HEK293 (cell line): ENCODE measurements around the gene EVI5.
"Not testable (repeated sequence)": the region's sequence is repeated elsewhere in the genome, so short reads cannot be mapped to it uniquely, and the experiment has no call there.

Experiments used
- CTCF ChIA-PET: fragments of 350-600 bp; formaldehyde crosslinking; extraction: SDS; loops from one replicate; lab custom pipeline; 2021; ENCODE audit warnings: antibody characterized with exemption; lab: Yijun Ruan, JAX
- POLR2A ChIA-PET: fragments of 300-600 bp; formaldehyde crosslinking; extraction: SDS; loops from one replicate; lab custom pipeline; 2020; ENCODE audit warnings: antibody characterized with exemption, inconsistent platforms; lab: Yijun Ruan, JAX
- H3K27ac ChIP-seq: fragments of 200-500 bp; sonication (Bioruptor generic); 2 replicates; pipeline ENCODE4 v1.5.1; 2014; ENCODE audit warnings: low read depth, low read length, control low read depth, inconsistent platforms; ENCODE audit errors: extremely low read depth
- H3K36me3 ChIP-seq, 2 experiments: fragments of 200-500 bp in 1 of 2; sonication (Bioruptor generic) in 1 of 2; 1 replicate in 1 of 2; 2 replicates in 1 of 2; pipeline ENCODE4 v1.5.1; 2014 to 2017; ENCODE audit warnings: inconsistent platforms in 2 of 2, low read length in 2 of 2; ENCODE audit not compliant: control insufficient read depth in 2 of 2, insufficient read depth in 1 of 2
- H3K4me1 ChIP-seq: fragments of 200-500 bp; sonication (Bioruptor generic); 2 replicates; pipeline ENCODE4 v1.5.1; 2014; ENCODE audit warnings: mild to moderate bottlenecking, low read length, inconsistent platforms; ENCODE audit not compliant: control insufficient read depth, insufficient read depth
- H3K4me3 ChIP-seq: 2 replicates; pipeline ENCODE4 v1.5.1; 2011; ENCODE audit warnings: low read depth, mild to moderate bottlenecking, control low read depth, low read length, moderate library complexity
- H3K9me3 ChIP-seq: fragments of 200-500 bp; sonication (Bioruptor generic); 2 replicates; pipeline ENCODE4 v1.5.1; 2014; ENCODE audit warnings: low read depth, low read length, inconsistent platforms; ENCODE audit not compliant: control insufficient read depth, insufficient read depth
- KLF9 ChIP-seq: fragments of 450-650 bp; formaldehyde crosslinking; IDR thresholded peaks from 2 replicates; pipeline ENCODE4 v1.5.1; 2016; ENCODE audit warnings: missing biosample characterization, missing genetic modification characterization, low read depth
- MZF1 ChIP-seq: fragments of 450-650 bp; formaldehyde crosslinking; IDR thresholded peaks from 2 replicates; pipeline ENCODE4 v1.5.1; 2017; ENCODE audit warnings: missing biosample characterization, missing genetic modification characterization, borderline replicate concordance
- SP7 ChIP-seq: fragments of 450-650 bp; formaldehyde crosslinking; IDR thresholded peaks from 2 replicates; pipeline ENCODE4 v1.5.1; 2016; ENCODE audit warnings: missing biosample characterization, missing genetic modification characterization
- YY2 ChIP-seq: fragments of 450-650 bp; formaldehyde crosslinking; IDR thresholded peaks from 2 replicates; pipeline ENCODE4 v1.5.1; 2016; ENCODE audit warnings: missing biosample characterization, missing genetic modification characterization
- ZBTB21 ChIP-seq: fragments of 450-650 bp; formaldehyde crosslinking; IDR thresholded peaks from 2 replicates; pipeline ENCODE4 v1.5.1; 2017; ENCODE audit warnings: missing biosample characterization, missing genetic modification characterization
- ZBTB6 ChIP-seq: fragments of 450-650 bp; formaldehyde crosslinking; IDR thresholded peaks from 2 replicates; pipeline ENCODE4 v1.5.1; 2017; ENCODE audit warnings: missing biosample characterization, missing genetic modification characterization
- ZBTB7A ChIP-seq: fragments of 450-650 bp; formaldehyde crosslinking; IDR thresholded peaks from 2 replicates; pipeline ENCODE4 v1.5.1; 2016; ENCODE audit warnings: low read depth, missing biosample characterization, missing genetic modification characterization
- ZNF10 ChIP-seq: fragments of 450-650 bp; formaldehyde crosslinking; IDR thresholded peaks from 2 replicates; pipeline ENCODE4 v1.5.1; 2017; ENCODE audit warnings: missing biosample characterization, missing genetic modification characterization
- ZNF138 ChIP-seq: fragments of 450-650 bp; formaldehyde crosslinking; IDR thresholded peaks from 2 replicates; pipeline ENCODE4 v1.5.1; 2016; ENCODE audit warnings: missing biosample characterization, missing genetic modification characterization, borderline replicate concordance
- ZNF2 ChIP-seq: fragments of 450-650 bp; formaldehyde crosslinking; IDR thresholded peaks from 2 replicates; pipeline ENCODE4 v1.5.1; 2016; ENCODE audit warnings: missing biosample characterization, missing genetic modification characterization
- ZNF23 ChIP-seq: fragments of 450-650 bp; formaldehyde crosslinking; IDR thresholded peaks from 2 replicates; pipeline ENCODE4 v1.5.1; 2016; ENCODE audit warnings: missing biosample characterization, missing genetic modification characterization, borderline replicate concordance
- ZNF350 ChIP-seq: fragments of 450-650 bp; formaldehyde crosslinking; IDR thresholded peaks from 2 replicates; pipeline ENCODE4 v1.5.0; 2017; ENCODE audit warnings: missing biosample characterization, mild to moderate bottlenecking, missing genetic modification characterization
- ZNF37A ChIP-seq: fragments of 450-650 bp; IDR thresholded peaks from 2 replicates; pipeline ENCODE4 v1.5.1; 2018; ENCODE audit warnings: missing biosample characterization, missing genetic modification characterization
- ZNF423 ChIP-seq: fragments of 450-650 bp; formaldehyde crosslinking; IDR thresholded peaks from 2 replicates; pipeline ENCODE4 v1.5.1; 2016; ENCODE audit warnings: missing biosample characterization, missing genetic modification characterization
- ZNF433 ChIP-seq: fragments of 450-650 bp; formaldehyde crosslinking; IDR thresholded peaks from 2 replicates; pipeline ENCODE4 v1.5.1; 2016; ENCODE audit warnings: missing biosample characterization, missing genetic modification characterization, low read depth
- ZNF473 ChIP-seq: fragments of 450-650 bp; formaldehyde crosslinking; IDR thresholded peaks from 2 replicates; pipeline ENCODE4 v1.5.1; 2017; ENCODE audit warnings: missing biosample characterization, missing genetic modification characterization
- ZNF529 ChIP-seq: fragments of 450-650 bp; formaldehyde crosslinking; IDR thresholded peaks from 2 replicates; pipeline ENCODE4 v1.5.1; 2017; ENCODE audit warnings: missing genetic modification characterization, missing biosample characterization; ENCODE audit not compliant: insufficient replicate concordance
- ZNF548 ChIP-seq: fragments of 450-650 bp; formaldehyde crosslinking; IDR thresholded peaks from 2 replicates; pipeline ENCODE4 v1.5.1; 2016; ENCODE audit warnings: missing biosample characterization, missing genetic modification characterization
- ZNF645 ChIP-seq: fragments of 450-650 bp; formaldehyde crosslinking; IDR thresholded peaks from 2 replicates; pipeline ENCODE4; 2016; ENCODE audit warnings: missing biosample characterization, missing genetic modification characterization
- ZNF785 ChIP-seq: fragments of 450-650 bp; formaldehyde crosslinking; IDR thresholded peaks from 2 replicates; pipeline ENCODE4 v1.5.1; 2016; ENCODE audit warnings: missing biosample characterization, missing genetic modification characterization
- ZNF843 ChIP-seq: fragments of 450-650 bp; formaldehyde crosslinking; IDR thresholded peaks from 2 replicates; pipeline ENCODE4 v1.5.1; 2016; ENCODE audit warnings: missing biosample characterization, missing genetic modification characterization
- ZXDB ChIP-seq: fragments of 450-650 bp; formaldehyde crosslinking; IDR thresholded peaks from 2 replicates; pipeline ENCODE4 v1.5.1; 2016; ENCODE audit warnings: missing biosample characterization, missing genetic modification characterization
- TF ChIP-seq, protein P1 (sequence below): sonication (generic); formaldehyde crosslinking; IDR thresholded peaks from 2 replicates; pipeline ENCODE4 v1.8.1; 2022; ENCODE audit warnings: mild to moderate bottlenecking, moderate library complexity, missing genetic modification reagents
- TF ChIP-seq, protein P2 (sequence below): fragments of 450-650 bp; formaldehyde crosslinking; IDR thresholded peaks from 2 replicates; pipeline ENCODE4 v1.5.1; 2017; ENCODE audit warnings: missing biosample characterization, missing genetic modification characterization
- TF ChIP-seq, protein P3 (sequence below): fragments of 450-650 bp; formaldehyde crosslinking; IDR thresholded peaks from 2 replicates; pipeline ENCODE4 v1.5.1; 2016; ENCODE audit warnings: missing biosample characterization, missing genetic modification characterization

EVI5 gene

DNA sequence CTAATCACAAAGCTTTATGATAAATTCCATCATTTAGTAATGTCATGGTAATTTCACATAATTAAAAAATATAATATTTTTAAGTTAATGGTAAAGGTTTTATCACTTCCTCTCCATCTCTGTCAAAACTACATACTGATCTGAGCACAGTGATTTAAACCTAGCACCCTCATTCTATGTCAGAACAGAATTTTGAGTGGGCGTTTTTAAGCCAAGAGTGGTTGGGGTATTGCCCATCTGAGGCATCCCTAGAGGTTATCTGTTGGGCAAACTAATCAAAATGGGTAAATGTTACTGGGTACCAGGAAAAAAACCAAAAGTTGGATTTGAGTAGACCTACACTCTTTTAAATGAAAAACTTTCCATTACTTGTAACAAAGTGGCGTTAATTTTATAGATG is 197.5 kb downstream of the EVI5 start:
- Histone ChIP-seq H3K9me3 (no peaks in the 10 kb centered on the region), H3K4me3 (no peak overlapping the region), H3K4me1 (no peaks in the 10 kb centered on the region), H3K27ac (no peak overlapping the region), H3K36me3 (no peaks in the 10 kb centered on the region)
- CTCF ChIA-PET = no interaction called here
- TF ChIP-seq ZBTB21 (tag by site-specific recombination) = no peak
- no peak for TF ChIP-seq ZXDB (tag by site-specific recombination)
- TF ChIP-seq ZNF138 (tag by site-specific recombination) = no peak
- TF ChIP-seq ZNF2 (tag by site-specific recombination) = no peak
- TF ChIP-seq ZNF37A (tag by site-specific recombination) = no peak
- TF ChIP-seq KLF9 (tag by site-specific recombination) = no peak
- no peak for TF ChIP-seq ZNF350 (tag by site-specific recombination)
- TF ChIP-seq ZBTB6 = no peak
- no peak for TF ChIP-seq ZNF433 (tag by site-specific recombination)
- TF ChIP-seq, protein P1, sequence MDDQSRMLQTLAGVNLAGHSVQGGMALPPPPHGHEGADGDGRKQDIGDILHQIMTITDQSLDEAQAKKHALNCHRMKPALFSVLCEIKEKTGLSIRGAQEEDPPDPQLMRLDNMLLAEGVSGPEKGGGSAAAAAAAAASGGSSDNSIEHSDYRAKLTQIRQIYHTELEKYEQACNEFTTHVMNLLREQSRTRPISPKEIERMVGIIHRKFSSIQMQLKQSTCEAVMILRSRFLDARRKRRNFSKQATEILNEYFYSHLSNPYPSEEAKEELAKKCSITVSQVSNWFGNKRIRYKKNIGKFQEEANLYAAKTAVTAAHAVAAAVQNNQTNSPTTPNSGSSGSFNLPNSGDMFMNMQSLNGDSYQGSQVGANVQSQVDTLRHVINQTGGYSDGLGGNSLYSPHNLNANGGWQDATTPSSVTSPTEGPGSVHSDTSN = no peak
- TF ChIP-seq YY2 = no peak
- TF ChIP-seq ZNF548 (tag by site-specific recombination) = no peak
- no peak for TF ChIP-seq SP7 (tag by site-specific recombination)
- no peak for TF ChIP-seq MZF1 (tag by site-specific recombination)
- no peak for TF ChIP-seq ZNF23 (tag by site-specific recombination)
- TF ChIP-seq ZNF645 (tag by site-specific recombination) = no peak
- TF ChIP-seq ZBTB7A (tag by site-specific recombination) = no peak
- POLR2A ChIA-PET = no interaction called here

GRCh38 chr1:92585831-92586230 is 199.1 kb downstream of the EVI5 start:
- H3K4me3 ChIP-seq = no peak overlapping the region
- H3K36me3 ChIP-seq = no peaks in the 10 kb centered on the region
- POLR2A ChIA-PET = no interaction called here
- no peak for TF ChIP-seq ZNF423 (tag by site-specific recombination)
- no peak for TF ChIP-seq ZNF10 (tag by site-specific recombination)
- TF ChIP-seq ZNF843 = no peak
- no peak for TF ChIP-seq ZNF473
- TF ChIP-seq ZBTB6 = no peak
- TF ChIP-seq, protein P2, sequence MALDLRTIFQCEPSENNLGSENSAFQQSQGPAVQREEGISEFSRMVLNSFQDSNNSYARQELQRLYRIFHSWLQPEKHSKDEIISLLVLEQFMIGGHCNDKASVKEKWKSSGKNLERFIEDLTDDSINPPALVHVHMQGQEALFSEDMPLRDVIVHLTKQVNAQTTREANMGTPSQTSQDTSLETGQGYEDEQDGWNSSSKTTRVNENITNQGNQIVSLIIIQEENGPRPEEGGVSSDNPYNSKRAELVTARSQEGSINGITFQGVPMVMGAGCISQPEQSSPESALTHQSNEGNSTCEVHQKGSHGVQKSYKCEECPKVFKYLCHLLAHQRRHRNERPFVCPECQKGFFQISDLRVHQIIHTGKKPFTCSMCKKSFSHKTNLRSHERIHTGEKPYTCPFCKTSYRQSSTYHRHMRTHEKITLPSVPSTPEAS (tag by site-specific recombination) = no peak
- no peak for TF ChIP-seq ZNF785 (tag by site-specific recombination)
- TF ChIP-seq, protein P3, sequence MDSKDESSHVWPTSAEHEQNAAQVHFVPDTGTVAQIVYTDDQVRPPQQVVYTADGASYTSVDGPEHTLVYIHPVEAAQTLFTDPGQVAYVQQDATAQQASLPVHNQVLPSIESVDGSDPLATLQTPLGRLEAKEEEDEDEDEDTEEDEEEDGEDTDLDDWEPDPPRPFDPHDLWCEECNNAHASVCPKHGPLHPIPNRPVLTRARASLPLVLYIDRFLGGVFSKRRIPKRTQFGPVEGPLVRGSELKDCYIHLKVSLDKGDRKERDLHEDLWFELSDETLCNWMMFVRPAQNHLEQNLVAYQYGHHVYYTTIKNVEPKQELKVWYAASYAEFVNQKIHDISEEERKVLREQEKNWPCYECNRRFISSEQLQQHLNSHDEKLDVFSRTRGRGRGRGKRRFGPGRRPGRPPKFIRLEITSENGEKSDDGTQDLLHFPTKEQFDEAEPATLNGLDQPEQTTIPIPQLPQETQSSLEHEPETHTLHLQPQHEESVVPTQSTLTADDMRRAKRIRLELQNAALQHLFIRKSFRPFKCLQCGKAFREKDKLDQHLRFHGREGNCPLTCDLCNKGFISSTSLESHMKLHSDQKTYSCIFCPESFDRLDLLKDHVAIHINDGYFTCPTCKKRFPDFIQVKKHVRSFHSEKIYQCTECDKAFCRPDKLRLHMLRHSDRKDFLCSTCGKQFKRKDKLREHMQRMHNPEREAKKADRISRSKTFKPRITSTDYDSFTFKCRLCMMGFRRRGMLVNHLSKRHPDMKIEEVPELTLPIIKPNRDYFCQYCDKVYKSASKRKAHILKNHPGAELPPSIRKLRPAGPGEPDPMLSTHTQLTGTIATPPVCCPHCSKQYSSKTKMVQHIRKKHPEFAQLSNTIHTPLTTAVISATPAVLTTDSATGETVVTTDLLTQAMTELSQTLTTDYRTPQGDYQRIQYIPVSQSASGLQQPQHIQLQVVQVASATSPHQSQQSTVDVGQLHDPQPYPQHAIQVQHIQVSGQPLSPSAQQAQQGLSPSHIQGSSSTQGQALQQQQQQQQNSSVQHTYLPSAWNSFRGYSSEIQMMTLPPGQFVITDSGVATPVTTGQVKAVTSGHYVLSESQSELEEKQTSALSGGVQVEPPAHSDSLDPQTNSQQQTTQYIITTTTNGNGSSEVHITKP (tag by site-specific recombination) = no peak
- TF ChIP-seq ZNF529 = no peak
- no peaks in the 10 kb centered on the region for H3K4me1 ChIP-seq
- CTCF ChIA-PET = no interaction called here
- no peaks in the 10 kb centered on the region for H3K9me3 ChIP-seq
- H3K27ac ChIP-seq = no peak overlapping the region

- CTCF ChIA-PET = interaction anchor here (0.6 kb wide), 1 partner anchor 9 kb away, joined by 3 read pairs; no protein-coding TSS in a partner anchor
- POLR2A ChIA-PET, H3K27ac ChIP-seq: not testable (repeated sequence)
Measured at GRCh38 chr1:92584810-92585209, 200.1 kb downstream of the EVI5 start.

More at GRCh38 chr1:92584810-92585209, 200.1 kb downstream of the EVI5 start:
- H3K36me3 ChIP-seq, H3K4me1 ChIP-seq, H3K4me3 ChIP-seq, H3K9me3 ChIP-seq: not testable (repeated sequence)
